ENCODE results near the gene ADARB2. TPM values are rescaled to one million over a fixed set of nuclear protein-coding genes. Genes with fewer than 3 reads are reported as not detected.
A peak's percentile ranks its signal among the peaks of the same experiment; 100 is the strongest.

Gene ADARB2
- total and polyA plus RNA-seq, 10 of the 15 experiments (the other 5 are each of a cell fraction or from before 2014, with no cell fraction given), result 0.02 to 4.1 (median 0.76) TPM

DNA sequence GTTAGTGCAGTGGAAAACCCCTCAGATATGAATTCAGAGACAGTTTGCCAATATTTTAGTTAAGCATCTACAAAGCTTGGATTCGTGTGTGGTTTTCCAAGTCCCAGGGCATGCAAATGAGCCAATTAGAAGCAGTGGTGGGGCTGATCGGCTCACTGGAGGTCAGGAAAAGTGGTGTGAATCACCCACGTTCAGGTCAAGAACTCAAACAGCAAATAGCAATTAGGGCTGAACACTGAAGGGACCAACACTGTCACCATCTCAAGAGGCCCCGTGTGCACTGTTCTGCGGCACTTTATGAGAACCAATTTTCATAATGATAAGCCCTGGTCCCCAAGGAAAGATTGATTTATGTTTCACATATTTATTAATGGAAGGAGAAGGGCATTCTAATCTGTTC is 68.9 kb downstream of the ADARB2 start:
- BruUV-seq (replicated peaks), result no TSS peak
- H3K4me2 ChIP-seq (ENCODE audit: control insufficient read depth, insufficient read depth), result no peak overlapping the region
- ChIA-PET RAD21 (ENCODE audit: unreplicated experiment) (interaction anchor here (1.0 kb wide), 1 partner anchor 66 kb away, joined by 4 read pairs; no protein-coding TSS in a partner anchor), CTCF (no interaction called here), POLR2A (interaction anchor here (1.1 to 1.3 kb wide), 2 partner anchors 69 to 71 kb away, joined by 4 to 5 read pairs; partner anchors contain the start of gene ADARB2), SMC1A (ENCODE audit: uncharacterized antibody, unreplicated experiment) (interaction anchor here (0.7 to 2.0 kb wide), 3 partner anchors 26 to 70 kb away, joined by 3 to 5 read pairs (median 3); no protein-coding TSS in a partner anchor)
- H3K9me3 ChIP-seq (replicated peaks; ENCODE audit: control insufficient read depth, insufficient read depth, low read length), result no peaks in the 10 kb centered on the region
- DNase-seq (ENCODE audit: low read depth, low spot score) (peak; percentile 28), FAIRE-seq (no peak), ATAC-seq (peak; percentile 73)
- H3K9ac ChIP-seq (ENCODE audit: control insufficient read depth, insufficient read depth, low read length), result no peak overlapping the region
- no peaks in the 10 kb centered on the region for H3K27me3 ChIP-seq (replicated peaks in 1 of 2; ENCODE audit: control insufficient read depth in 2 of 2, insufficient read depth in 2 of 2, low read length in 1 of 2)
- 1% methylated on average over 5 of the region's 5 CpGs for WGBS (ENCODE audit: insufficient coverage, insufficient replicate concordance, low lambda C conversion rate, missing lambda C conversion rate)
- no peak overlapping the region for H3K4me3 ChIP-seq
- H3K79me2 ChIP-seq (ENCODE audit: control insufficient read depth, insufficient read depth, low read length), result no peaks in the 10 kb centered on the region
- intact Hi-C loops (cut with micrococcal nuclease; ENCODE audit: unreplicated experiment) (loop anchor here (10.0 kb wide), 1 partner anchor 244 kb away; no protein-coding TSS in a partner anchor), in situ Hi-C loops (cut with MboI) (no loop called here)
- no peak overlapping the region for H2AFZ ChIP-seq (ENCODE audit: control insufficient read depth, low read depth, low read length)
- H3K36me3 ChIP-seq (ENCODE audit: control insufficient read depth in 2 of 2, insufficient read depth in 2 of 2, low read length in 1 of 2), result no peaks in the 10 kb centered on the region
- TF ChIP-seq, protein P1, sequence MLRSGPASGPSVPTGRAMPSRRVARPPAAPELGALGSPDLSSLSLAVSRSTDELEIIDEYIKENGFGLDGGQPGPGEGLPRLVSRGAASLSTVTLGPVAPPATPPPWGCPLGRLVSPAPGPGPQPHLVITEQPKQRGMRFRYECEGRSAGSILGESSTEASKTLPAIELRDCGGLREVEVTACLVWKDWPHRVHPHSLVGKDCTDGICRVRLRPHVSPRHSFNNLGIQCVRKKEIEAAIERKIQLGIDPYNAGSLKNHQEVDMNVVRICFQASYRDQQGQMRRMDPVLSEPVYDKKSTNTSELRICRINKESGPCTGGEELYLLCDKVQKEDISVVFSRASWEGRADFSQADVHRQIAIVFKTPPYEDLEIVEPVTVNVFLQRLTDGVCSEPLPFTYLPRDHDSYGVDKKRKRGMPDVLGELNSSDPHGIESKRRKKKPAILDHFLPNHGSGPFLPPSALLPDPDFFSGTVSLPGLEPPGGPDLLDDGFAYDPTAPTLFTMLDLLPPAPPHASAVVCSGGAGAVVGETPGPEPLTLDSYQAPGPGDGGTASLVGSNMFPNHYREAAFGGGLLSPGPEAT (IDR thresholded peaks at IDR 0.05; ENCODE audit: low read depth), result peak; percentile 51; the same call in 1 of the 2 replicates
- TF ChIP-seq IKZF2 (IDR thresholded peaks at IDR 0.05) (peak; percentile 52 to 69; a peak in 3 of 4 replicates), NR2C1 (IDR thresholded peaks at IDR 0.05) (0 out of 2 replicates have a peak, but pooled peaks have one; percentile 7), BCL11A (IDR thresholded peaks at IDR 0.05; ENCODE audit: low read depth, low read length) (peak; percentile 72; the same call in 1 of the 2 replicates), HDGF (IDR thresholded peaks at IDR 0.05) (no peak), POU2F2 (IDR thresholded peaks at IDR 0.05; ENCODE audit: borderline replicate concordance, low read depth, low read length) (0 out of 3 replicates have a peak, but pooled peaks have one; percentile 25), MEF2B (IDR thresholded peaks at IDR 0.05; ENCODE audit: partially characterized antibody, poor library complexity, severe bottlenecking) (peak; percentile 38), NR2F1 (conservative IDR thresholded peaks at IDR 0.05) (peak; percentile 89), MTA2 (IDR thresholded peaks at IDR 0.05; ENCODE audit: low read depth) (peak; percentile 83), LARP7 (IDR thresholded peaks at IDR 0.05) (no peak), IKZF1 (conservative IDR thresholded peaks at IDR 0.05) (peak; percentile 75), DPF2 (IDR thresholded peaks at IDR 0.05) (peak; percentile 43; the same call in 1 of the 2 replicates)
- TF ChIP-seq, protein P2, sequence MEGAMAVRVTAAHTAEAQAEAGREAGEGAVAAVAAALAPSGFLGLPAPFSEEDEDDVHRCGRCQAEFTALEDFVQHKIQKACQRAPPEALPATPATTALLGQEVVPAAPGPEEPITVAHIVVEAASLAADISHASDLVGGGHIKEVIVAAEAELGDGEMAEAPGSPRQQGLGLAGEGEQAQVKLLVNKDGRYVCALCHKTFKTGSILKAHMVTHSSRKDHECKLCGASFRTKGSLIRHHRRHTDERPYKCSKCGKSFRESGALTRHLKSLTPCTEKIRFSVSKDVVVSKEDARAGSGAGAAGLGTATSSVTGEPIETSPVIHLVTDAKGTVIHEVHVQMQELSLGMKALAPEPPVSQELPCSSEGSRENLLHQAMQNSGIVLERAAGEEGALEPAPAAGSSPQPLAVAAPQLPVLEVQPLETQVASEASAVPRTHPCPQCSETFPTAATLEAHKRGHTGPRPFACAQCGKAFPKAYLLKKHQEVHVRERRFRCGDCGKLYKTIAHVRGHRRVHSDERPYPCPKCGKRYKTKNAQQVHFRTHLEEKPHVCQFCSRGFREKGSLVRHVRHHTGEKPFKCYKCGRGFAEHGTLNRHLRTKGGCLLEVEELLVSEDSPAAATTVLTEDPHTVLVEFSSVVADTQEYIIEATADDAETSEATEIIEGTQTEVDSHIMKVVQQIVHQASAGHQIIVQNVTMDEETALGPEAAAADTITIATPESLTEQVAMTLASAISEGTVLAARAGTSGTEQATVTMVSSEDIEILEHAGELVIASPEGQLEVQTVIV (IDR thresholded peaks at IDR 0.05; ENCODE audit: borderline replicate concordance, partially characterized antibody), result no peak
- peaks cover 4% of the 10 kb centered on the region for H3K4me1 ChIP-seq (ENCODE audit: control insufficient read depth, insufficient read depth, low read length)
- H4K20me1 ChIP-seq (ENCODE audit: control insufficient read depth, insufficient read depth), result no peaks in the 10 kb centered on the region
- no peak overlapping the region for H3K27ac ChIP-seq (ENCODE audit: control insufficient read depth, insufficient read depth)

Data from GM12878 (cell line).